RKO (cell line): ENCODE results near the gene ARMC9.
"Not testable (repeated sequence)": the region's sequence is repeated elsewhere in the genome, so short reads cannot be mapped to it uniquely, and the experiment has no call there.

Experiments
- DNase-seq: peaks from one replicate; pipeline ENCODE4 v3.0.0-alpha.2; 2016; ENCODE audit warnings: low spot score

The ARMC9 gene, protein sequence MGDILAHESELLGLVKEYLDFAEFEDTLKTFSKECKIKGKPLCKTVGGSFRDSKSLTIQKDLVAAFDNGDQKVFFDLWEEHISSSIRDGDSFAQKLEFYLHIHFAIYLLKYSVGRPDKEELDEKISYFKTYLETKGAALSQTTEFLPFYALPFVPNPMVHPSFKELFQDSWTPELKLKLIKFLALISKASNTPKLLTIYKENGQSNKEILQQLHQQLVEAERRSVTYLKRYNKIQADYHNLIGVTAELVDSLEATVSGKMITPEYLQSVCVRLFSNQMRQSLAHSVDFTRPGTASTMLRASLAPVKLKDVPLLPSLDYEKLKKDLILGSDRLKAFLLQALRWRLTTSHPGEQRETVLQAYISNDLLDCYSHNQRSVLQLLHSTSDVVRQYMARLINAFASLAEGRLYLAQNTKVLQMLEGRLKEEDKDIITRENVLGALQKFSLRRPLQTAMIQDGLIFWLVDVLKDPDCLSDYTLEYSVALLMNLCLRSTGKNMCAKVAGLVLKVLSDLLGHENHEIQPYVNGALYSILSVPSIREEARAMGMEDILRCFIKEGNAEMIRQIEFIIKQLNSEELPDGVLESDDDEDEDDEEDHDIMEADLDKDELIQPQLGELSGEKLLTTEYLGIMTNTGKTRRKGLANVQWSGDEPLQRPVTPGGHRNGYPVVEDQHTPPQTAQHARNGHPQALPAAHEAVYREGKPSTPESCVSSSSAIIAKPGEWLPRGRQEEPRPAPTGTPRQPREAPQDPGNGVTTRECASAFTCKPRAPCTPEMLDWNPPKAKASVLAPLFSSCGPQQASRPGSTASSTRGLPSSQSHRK

DNA sequence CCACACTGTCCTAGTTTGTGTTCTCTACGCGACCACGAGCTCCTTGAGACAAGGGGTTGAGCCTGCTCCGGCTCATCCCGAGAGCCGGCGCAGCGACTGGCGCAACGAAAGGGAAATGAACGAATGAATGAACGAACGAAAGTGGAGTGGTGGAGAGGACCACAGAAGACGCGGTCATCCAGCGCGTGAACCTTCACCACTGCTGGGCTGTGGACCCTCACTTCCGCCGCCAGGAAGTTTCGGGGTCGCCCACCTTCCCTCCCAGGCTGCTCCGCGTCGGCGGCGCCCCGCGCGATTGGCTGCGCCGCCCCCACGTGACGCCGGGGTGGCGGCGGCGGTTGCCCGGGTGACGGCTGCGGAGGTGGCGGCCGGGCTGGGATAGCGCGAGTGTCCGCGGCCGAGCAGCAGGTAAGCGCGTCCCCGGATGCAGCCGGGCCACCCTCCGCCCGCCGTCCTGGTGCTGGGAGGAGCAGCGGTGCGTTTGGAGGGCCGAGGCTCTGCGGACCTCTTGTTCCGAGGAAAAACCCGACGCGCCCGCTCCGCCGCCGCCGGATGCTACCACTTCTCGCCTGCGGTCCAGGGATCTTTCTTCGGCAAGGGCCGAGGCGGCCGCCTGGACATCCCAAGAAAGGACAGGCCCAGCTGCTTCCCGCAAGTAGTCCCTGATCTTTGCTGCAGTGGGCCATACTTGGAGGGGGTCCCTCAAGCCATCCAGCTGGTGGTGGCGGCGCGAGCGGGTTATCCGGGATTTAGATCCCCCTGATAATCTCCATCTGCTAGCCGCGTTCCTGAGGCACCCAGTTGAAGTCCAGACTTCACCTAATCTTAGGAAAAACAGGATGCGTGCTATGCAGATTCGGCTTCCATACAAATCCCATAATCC, at the start of gene ARMC9:
TSS of gene ARMC9 (plus strand) at position 341 of the 883 bp plus-strand sequence. CDS start 7,608 bp downstream, outside the sequence.
- peak; percentile 79 for DNase-seq

DNA sequence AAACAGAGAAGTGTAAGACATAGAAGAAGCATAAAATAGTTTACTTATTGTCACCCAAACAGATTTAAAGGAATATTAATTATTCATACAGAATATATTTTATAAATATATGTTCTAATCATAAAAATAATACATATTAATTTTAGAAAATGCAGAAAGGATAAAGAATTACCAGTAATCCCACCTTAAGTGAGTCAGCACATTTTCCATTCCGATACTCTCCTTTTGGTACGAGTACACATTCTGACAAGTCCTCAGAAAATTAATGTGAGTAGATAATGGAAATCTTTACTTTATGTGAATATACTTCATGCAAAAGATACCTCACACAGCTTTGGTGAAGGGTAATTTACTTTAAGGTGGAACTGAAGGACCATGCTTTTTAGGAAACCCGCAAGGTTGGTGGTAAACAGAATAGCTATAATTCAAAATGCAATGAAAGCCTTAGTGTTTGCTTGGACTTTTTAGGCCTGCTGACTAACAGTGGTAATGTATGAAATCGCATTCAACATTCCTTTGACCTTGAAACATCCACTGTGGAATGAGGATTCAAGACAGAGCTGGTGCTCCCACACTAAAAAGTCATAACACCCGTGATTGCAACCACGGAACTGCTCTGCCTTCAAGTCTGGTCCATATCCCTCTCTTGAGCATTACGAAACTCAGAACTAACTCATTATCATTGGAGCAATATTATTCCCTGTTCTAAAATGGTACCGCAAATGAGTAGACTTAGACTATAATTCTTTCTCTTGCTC, 45.5 kb upstream of the ARMC9 start:
- no peak for DNase-seq

DNA sequence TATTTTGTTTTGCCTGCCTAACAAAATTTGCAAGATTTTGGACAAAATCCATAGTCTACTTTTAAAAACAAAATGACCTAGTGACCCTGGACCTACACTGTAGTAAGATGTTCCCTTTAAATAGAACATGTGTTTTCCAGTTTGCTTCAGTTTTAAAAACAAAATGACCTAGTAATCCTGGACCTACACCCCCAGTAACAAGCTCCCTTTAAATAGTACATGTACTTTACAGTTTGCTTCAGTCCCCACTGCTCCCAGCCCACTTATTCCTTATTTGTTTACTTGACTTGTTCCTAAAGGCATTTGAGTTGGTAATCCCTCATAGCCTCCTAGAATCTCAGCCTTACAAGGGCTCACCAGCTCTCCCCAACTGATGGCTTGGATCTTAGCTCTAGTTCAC, 39.1 kb upstream of the ARMC9 start:
- DNase-seq = no peak

DNA sequence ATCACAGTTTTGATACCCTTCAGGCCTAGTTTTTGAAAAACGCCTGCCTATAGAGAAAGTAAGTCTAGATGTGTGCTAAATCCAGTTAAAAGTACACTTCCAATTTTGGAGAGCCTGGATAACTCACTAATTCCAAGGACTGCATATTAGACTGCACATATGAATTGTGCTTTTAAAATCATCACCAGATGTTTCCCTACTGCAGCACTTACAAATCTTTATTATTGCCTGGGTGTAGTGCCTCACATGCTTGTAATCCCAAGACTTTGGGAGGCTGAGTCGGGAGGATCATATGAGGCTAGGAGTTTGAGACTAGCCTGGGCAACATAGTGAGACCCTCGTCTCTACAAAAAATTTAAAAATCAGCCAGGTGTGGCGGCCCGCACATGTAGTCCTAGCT, 37.7 kb upstream of the ARMC9 start:
- DNase-seq = no peak

DNA sequence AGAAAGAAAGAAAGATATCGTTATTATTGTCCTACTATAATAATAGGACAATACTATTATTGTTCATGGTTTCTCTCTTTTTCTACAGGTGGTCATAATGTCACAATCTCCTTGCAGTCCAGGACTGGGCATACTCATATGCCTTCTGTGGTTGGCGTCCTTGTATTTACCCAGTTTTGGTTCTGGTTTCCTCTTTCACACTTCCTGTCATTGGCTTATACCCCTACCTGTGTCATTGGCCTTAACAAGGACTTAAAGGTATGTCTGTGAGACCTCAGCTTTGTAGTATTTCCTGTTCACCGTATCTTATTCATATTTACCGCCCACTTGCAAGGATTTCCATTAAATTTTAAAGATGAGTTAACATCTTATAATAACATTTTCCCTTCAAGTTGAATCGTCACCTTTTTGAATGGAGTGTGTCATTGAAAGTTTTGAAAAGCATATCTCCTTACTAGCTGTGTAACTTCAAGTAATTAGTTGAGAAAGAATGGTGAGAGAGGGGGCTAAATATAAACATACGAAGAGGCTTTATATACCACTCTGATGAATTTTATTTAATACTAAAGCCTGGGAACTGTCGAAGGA, 37.1 kb upstream of the ARMC9 start:
- no peak for DNase-seq

DNA sequence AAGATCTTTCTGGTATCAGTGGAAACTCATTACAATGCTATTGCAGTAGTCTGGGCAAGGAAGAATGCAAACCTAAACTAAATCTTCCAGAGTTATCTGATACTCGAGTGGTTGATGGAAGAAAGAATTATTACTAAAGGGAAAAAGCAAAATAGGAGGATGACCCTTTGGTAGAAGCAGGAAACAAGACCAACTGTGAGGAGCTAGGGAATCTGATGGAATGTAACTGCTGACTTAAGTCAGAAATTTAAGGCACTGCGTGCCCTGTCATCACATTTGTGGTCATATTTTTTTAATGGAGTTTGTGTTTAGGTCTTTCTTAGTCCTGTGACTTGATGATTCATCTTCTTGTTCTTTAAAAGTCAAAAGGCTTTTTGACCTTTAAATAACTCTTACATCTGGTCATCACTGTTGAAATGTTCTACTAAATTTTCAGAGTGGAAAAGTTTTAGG, 36.5 kb upstream of the ARMC9 start:
- peak; percentile 31 for DNase-seq

DNA sequence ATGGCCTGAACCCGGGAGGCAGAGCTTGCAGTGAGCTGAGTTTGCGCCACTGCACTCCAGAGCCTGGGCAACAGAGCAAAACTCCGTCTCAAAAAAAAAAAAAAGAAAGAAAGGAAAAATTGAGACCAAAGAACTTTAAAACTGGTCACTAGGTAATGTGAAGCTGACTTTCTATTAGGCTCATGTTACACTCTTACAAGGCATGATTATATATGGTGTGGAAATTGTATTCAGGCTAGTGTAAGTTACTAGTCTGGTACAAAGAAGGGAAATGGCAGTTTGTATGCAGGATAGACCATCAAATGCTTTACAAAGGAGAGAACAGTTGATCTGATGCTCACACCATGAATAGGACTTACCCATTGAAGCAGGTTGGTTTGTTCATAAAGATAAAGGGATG, 35.4 kb upstream of the ARMC9 start:
- no peak for DNase-seq

DNA sequence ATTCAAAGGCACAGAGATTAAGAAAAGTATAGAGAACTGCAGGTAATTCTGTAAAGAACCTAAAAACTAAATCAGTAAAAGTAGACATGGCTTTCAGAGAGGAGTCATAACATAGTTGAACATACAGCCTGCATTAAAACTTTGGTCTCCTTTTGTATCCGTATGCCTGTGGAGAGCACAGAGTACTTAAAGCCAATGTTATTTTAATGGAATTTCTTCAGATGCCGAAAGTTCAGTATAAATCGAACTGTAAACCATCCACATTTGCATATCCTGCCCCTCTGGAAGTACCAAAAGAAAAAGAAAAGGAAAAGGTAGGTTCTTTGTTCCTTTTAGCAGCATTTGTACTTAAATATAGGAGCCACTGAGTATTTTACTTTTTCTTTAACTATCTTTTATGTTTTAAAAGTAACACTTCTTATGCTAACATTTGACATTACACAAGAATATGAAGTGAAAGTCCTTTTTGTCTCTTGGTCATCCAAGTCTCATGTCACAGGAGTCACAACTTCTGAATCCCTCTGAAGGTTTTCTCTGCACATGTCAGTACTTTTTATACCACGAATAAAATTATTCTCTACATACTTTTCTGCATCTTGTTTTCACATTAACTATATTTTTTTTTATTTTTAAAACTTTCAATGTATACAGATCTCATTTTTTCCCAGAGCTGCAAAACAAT, 34.9 kb upstream of the ARMC9 start:
- no peak for DNase-seq

DNA sequence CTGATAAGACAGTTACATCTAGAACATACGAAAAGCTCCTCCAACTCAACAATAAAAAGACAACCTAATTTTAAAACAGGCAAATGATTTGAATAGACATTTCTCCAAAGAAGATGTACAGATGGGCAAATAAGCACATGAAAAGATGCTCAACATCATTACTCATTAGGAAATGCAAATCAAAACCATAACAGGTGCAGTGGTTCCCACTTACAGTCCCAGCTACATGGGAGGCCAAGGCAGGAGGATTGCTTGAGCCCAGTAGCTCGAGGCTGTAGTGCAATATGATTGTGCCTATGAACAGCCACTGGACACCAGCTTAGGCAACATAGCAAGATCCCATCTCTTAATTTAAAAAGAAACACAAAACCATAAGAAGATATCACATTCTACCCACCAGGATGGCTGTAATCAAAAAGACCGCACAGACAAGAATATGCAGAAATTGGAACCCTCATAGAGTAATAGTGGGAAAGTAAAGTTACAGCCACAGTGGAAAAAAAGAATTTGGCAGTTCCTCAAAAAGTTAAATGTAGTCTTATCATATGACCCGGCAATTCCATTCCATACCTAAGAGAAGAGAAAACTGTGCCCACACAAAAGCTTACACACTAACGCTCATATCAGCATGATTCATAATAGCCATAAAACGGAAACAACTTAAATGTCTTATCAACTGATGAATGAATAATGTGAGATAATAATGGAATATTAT, 30.5 kb upstream of the ARMC9 start:
- no peak for DNase-seq

DNA sequence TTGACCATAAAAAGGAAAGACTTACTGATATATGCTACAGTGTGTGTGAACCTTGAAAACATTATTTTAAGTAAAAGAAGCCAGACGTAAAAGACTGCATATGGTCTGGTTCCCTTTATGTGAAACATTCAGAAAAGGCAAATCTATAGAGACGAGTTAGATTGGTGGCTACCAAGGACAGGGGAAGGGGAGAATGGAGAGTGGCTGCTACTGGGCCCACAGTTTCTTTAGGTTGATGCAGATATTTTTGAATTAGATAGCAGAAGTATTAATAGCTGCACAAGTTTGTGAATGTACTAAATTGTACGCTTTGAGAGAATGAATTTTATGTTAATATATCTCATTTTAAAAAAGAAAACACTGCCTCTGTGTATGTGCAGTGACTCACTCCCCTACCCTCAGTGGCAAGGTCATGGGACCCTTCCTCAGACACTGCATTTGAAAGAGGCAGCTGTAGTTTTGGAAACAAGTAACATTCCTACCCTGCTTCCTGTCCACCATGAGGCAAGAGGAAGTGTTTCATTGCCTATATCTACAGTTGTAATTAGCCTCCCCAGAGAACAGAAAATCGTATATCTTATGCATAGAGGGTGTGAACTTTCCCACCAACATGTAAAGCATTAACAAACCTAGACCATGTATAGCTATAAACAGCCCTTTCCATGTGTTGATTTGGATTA, 29.8 kb upstream of the ARMC9 start:
- no peak for DNase-seq

DNA sequence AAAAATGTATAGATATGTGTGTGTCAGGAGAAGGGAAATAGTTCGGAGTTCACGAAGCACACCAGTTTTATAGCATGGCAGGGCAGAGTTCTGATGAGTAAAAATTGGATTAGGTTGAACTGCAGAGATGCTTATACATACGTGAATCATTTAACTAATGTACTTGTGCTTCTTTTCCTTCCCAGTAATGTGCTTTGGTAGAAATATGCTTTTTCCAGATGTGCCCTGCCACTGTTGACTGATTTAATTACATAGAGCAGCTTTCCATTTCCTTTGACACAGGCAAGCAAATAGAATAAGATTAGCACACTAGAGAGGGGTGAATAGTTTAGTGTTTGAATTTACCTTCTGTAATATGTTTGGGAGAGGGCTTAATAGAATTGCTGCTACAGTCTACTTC, 28.9 kb upstream of the ARMC9 start:
- DNase-seq = no peak

DNA sequence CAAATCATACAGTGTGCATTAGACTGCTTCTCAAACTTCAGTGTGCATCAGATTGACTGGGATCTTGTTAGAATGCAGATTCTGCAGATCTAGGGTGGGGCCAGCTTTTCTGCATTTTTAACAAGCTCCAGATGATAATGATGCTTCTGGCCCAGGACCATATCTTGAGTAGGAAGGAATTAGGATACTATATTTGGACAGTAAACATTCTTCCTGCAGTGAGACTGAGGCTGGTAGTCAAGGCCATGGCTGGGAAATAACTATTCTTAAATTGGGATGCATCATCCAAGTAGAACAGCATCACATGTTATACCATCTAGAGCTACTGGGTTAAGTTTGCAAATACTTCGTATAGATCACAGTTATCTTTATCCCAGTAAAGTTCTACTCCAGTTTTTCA, 28.4 kb upstream of the ARMC9 start:
- no peak for DNase-seq

DNA sequence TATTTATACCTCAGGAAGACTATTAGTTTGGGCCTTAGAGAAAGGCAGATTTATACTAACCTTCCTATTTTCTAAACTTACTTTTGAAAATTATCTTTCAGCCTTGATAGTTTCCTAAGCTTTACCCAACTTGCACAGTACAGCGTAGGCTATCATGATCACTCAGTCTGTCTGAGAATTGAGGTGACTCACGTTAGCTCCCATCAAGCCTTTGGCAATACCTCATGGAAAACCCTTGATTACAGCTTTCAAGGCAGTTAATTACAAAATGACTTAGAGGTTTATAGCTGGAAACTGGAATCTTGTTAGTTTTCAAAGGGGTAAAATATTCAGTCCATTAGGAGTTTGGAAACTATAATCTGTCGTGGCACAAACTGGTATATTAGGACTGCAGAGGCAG, 26.4 kb upstream of the ARMC9 start:
- DNase-seq = no peak

DNA sequence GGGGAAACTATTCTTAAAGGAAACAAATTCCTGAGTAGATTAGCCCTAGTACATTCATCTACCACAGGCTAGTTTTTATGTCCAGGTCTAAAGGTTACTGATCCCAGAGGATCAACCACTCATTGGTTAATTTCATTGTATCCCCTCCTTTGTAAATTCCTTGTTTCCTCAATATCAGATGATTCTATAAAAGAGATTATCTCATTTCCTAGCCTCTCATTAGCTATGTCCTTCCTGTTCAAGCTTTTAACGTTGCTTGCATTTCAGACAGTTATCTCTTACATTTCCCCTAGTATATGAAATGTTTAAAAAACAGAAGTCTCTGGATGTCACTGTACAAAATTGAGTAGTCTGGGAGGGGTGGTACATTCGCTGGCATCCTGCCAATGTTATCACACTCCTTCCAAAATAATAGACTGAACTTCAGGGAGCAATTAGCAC, 24.2 kb upstream of the ARMC9 start:
- no peak for DNase-seq

DNA sequence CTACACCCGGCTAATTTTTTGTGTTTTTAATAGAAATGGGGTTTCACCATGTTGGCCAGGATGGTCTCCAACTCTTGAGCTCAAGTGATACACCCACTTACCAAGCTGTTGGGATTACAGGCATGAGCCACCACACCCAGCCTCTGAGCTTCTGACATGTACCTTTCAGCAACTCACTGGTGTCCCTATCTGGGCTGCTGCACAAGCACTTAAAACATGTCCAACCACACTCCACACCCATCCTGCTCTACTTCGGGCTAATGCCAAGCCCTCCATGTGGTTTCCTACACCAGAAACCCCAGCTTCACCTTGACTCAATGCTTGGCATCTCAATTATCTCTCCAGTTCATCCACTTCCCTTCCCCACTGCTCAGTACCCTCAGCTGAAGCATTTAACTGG, 22.4 kb upstream of the ARMC9 start:
- no peak for DNase-seq

DNA sequence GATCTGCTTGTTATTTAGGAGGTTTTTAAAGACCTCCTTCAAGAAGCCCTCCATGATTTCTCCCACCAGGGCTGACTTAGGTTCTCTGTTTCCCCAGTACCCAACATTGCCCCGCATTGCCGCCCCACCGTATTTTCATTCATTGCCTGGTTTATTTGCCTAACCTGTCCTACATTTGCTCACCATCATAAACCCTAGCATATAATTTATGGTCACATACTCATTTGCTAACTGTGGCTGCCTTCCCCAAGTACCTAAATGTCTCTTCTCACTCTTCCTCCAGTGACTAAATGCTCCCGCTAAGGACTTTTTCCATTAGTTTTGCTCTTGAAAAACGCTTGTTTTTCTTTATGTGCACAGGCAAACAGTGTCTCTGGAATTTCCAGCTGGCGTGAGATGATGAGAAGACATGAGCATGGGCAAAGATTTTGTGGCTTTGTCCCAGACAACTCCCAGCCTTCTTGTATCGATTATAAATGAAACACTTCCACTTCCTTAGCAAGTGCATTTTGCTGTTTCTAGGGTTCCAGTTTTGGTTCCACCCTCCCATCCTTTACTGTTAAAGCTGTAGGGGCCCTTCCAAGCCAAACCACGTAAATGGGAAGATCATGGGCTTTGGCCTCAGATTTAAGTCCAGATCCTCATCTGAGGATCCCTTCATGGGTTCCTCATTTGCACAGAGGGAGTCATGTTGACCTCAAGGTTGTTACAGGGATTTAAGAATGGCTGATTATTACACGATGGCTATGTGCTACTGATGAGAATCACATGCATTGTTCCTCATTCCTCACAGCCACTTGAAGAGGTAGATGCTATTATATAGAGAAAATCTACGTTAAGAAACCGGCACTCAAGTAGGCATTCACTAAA, 21.0 kb upstream of the ARMC9 start:
- DNase-seq = no peak

DNA sequence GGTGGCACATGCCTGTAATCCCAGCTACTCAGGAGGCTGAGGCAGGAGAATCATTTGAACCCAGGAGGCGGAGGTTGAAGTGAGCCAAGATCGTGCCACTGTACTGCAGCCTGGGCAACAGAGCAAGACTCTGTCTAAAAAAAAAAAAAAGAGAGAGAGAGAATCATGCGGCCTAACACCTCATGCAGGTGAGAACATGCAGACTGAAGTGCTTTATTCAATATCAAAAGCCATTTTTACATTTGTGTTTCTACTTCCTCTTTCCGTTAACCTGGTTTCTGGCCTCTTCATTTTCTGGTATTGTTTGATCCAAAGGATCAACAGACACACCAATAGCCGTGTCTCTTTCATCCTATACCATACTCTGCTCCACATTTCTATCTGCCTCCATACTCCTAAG, 19.6 kb upstream of the ARMC9 start:
- not testable (repeated sequence) for DNase-seq

DNA sequence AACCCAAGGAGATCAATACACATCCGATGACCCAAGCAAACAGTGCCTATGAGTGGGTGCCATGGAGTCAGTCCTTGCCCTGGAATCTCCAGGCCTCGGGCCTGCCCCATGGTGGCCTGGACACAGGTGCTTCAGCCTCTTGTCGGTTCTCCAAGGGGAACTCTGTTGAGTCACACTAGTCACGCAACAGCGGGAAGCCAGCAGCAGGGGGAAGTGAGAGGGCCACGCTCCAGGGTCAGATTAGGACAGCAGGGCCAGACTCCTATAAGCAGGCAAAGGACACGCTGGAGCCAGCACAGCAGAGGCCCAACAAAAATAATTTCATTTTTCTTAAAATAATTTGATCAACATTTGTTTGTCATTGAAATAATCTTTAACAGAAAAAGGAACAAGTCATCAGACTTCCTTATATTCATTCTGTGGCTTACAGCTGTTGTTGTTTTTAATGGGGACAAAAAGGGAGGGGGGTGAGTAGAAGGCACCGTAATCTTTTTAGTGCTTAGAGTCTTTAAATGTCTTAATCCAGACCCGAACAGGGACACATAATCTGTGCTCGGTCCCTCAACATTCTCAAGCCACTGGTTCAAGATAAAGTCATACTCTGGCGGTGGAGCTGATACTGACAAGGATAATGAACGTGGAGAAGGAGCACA, 16.4 kb upstream of the ARMC9 start:
- peak; percentile 20 for DNase-seq
